H1 (cell line): Measurements from ENCODE around the gene GNAQ. TPM values are rescaled to one million over a fixed set of nuclear protein-coding genes. Genes with fewer than 3 reads are reported as not detected.

Experiments
- CTCF ChIA-PET: fragments of 300-600 bp; sonication (Branson Sonifier 250); formaldehyde crosslinking; loops from one replicate; lab custom pipeline; 2021; ENCODE audit not compliant: partially characterized antibody; lab: Charles Lee
- POLR2A ChIA-PET: fragments of 300-600 bp; sonication (Branson Sonifier 250); formaldehyde crosslinking; loops from one replicate; lab custom pipeline; 2021; ENCODE audit warnings: inconsistent platforms; ENCODE audit not compliant: partially characterized antibody; lab: Charles Lee
- DNase-seq, 2 experiments: peaks; one replicate each; pipeline versions ENCODE4 v3.0.0 to v3.0.0-alpha.2; 2010 to 2022; ENCODE audit warnings: low spot score in 2 of 2, low read depth in 1 of 2, mixed read lengths in 1 of 2
- FAIRE-seq: peaks from 2 replicates; lab custom pipeline; 2011; peaks lifted over from hg19 to GRCh38; lab: Jason Lieb, UNC
- H2AFZ ChIP-seq: 2 replicates; pipeline ENCODE4 v1.8.1; 2012; ENCODE audit warnings: low read length, inconsistent platforms
- H2AK5ac ChIP-seq: 2 replicates; pipeline ENCODE4 v1.6.1; 2013; ENCODE audit warnings: low read depth, low read length
- H2BK120ac ChIP-seq: replicated peaks from 2 replicates; pipeline ENCODE3; 2013; ENCODE audit warnings: low read depth, low read length, inconsistent platforms
- H2BK12ac ChIP-seq: 2 replicates; pipeline ENCODE4 v1.6.1; 2013; ENCODE audit warnings: low read depth, low read length
- H2BK15ac ChIP-seq: 2 replicates; pipeline ENCODE4 v1.6.1; 2013; ENCODE audit warnings: low read length
- H2BK20ac ChIP-seq: 2 replicates; pipeline ENCODE4 v1.6.1; 2013; ENCODE audit warnings: low read length
- H2BK5ac ChIP-seq: 2 replicates; pipeline ENCODE4 v1.6.1; 2013; ENCODE audit warnings: low read depth, low read length
- H3K14ac ChIP-seq: 2 replicates; pipeline ENCODE4 v1.6.1; 2013; ENCODE audit warnings: inconsistent platforms; ENCODE audit not compliant: insufficient read length
- H3K18ac ChIP-seq: 2 replicates; pipeline ENCODE4 v1.6.1; 2013; ENCODE audit warnings: low read length; ENCODE audit errors: extremely low read depth
- H3K23ac ChIP-seq: 2 replicates; pipeline ENCODE4 v1.6.1; 2013; ENCODE audit warnings: inconsistent platforms; ENCODE audit not compliant: insufficient read length
- H3K23me2 ChIP-seq: 2 replicates; pipeline ENCODE4 v1.6.1; 2013; ENCODE audit warnings: low read depth, low read length
- H3K27ac ChIP-seq: 2 replicates; pipeline ENCODE4 v1.6.1; 2011; ENCODE audit warnings: low read depth, low read length, inconsistent platforms
- H3K27me3 ChIP-seq, 4 experiments: replicated peaks in 1 of 4; 1 replicate in 1 of 4; 2 replicates in 3 of 4; pipeline versions ENCODE4 v1.6.1 to v1.8.1; 2011 to 2013; ENCODE audit warnings: low read length in 3 of 4, mild to moderate bottlenecking in 3 of 4, inconsistent platforms in 2 of 4, mixed read lengths in 2 of 4, moderate library complexity in 1 of 4; ENCODE audit not compliant: control insufficient read depth in 3 of 4, insufficient read depth in 3 of 4; ENCODE audit errors: extremely low read depth in 1 of 4
- H3K36me3 ChIP-seq, 4 experiments: 2 replicates each; pipeline versions ENCODE4 v1.6.1 to v1.8.1; 2011 to 2013; ENCODE audit warnings: mild to moderate bottlenecking in 4 of 4, low read length in 3 of 4, moderate library complexity in 2 of 4, control low read depth in 1 of 4, inconsistent platforms in 1 of 4; ENCODE audit not compliant: insufficient read depth in 4 of 4, control insufficient read depth in 2 of 4
- H3K4ac ChIP-seq: replicated peaks from 2 replicates; pipeline ENCODE3; 2013; ENCODE audit warnings: low read length, low read depth, mixed read lengths, inconsistent platforms; ENCODE audit not compliant: insufficient read length
- H3K4me1 ChIP-seq, 4 experiments: replicated peaks in 1 of 4; 1 replicate in 1 of 4; 2 replicates in 3 of 4; pipeline versions ENCODE4 v1.6.1 to v1.8.1; 2011 to 2013; ENCODE audit warnings: low read length in 3 of 4, inconsistent platforms in 2 of 4, mixed read lengths in 1 of 4; ENCODE audit not compliant: insufficient read depth in 4 of 4, control insufficient read depth in 3 of 4
- H3K4me2 ChIP-seq, 2 experiments: 2 replicates each; pipeline versions ENCODE4 v1.6.1 to v1.8.1; 2011 to 2013; ENCODE audit warnings: low read depth in 2 of 2, low read length in 2 of 2, control low read depth in 1 of 2, inconsistent platforms in 1 of 2, mild to moderate bottlenecking in 1 of 2; ENCODE audit not compliant: insufficient read depth in 1 of 2
- H3K4me3 ChIP-seq, 4 experiments: fragments of 200-600, 300-600 bp in 1 of 4; sonication (generic), shearing (Covaris generic), sonication (Bioruptor Twin) in 1 of 4; 2 replicates each; pipeline versions ENCODE4 v1.5.1 to v1.8.1; 2011 to 2016; ENCODE audit warnings: low read length in 4 of 4, low read depth in 3 of 4, control low read depth in 2 of 4, inconsistent platforms in 2 of 4, mild to moderate bottlenecking in 2 of 4, mixed read lengths in 1 of 4, moderate library complexity in 1 of 4; ENCODE audit not compliant: insufficient read depth in 2 of 4; ENCODE audit errors: extremely low read depth in 1 of 4
- H3K56ac ChIP-seq: replicated peaks from 2 replicates; pipeline ENCODE3; 2013; ENCODE audit warnings: low read depth, mild to moderate bottlenecking, mixed read lengths, low read length, inconsistent platforms; ENCODE audit not compliant: insufficient read length
- H3K79me1 ChIP-seq: 2 replicates; pipeline ENCODE4 v1.6.1; 2013; ENCODE audit warnings: low read depth, low read length, control low read depth
- H3K79me2 ChIP-seq, 2 experiments: 2 replicates each; pipeline versions ENCODE4 v1.6.1 to v1.8.1; 2012 to 2013; ENCODE audit warnings: low read length in 2 of 2, mild to moderate bottlenecking in 2 of 2, inconsistent platforms in 1 of 2; ENCODE audit not compliant: insufficient read depth in 2 of 2, control insufficient read depth in 1 of 2
- H3K9ac ChIP-seq, 4 experiments: replicated peaks in 1 of 4; 1 replicate in 1 of 4; 2 replicates in 3 of 4; pipeline versions ENCODE4 v1.6.1 to v1.8.1; 2011 to 2013; ENCODE audit warnings: low read depth in 3 of 4, low read length in 3 of 4, control low read depth in 2 of 4, mild to moderate bottlenecking in 2 of 4, moderate library complexity in 2 of 4, inconsistent platforms in 1 of 4; ENCODE audit errors: extremely low read depth in 1 of 4
- H3K9me3 ChIP-seq, 2 experiments: 2 replicates each; pipeline versions ENCODE4 v1.6.1 to v1.8.1; 2012 to 2013; ENCODE audit warnings: mild to moderate bottlenecking in 2 of 2, moderate library complexity in 2 of 2, control low read depth in 1 of 2, inconsistent platforms in 1 of 2, low read depth in 1 of 2, low read length in 1 of 2, mixed read lengths in 1 of 2; ENCODE audit not compliant: insufficient read depth in 2 of 2
- H4K20me1 ChIP-seq, 2 experiments: replicated peaks in 1 of 2; 2 replicates each; pipeline versions ENCODE3 to v1.8.1; 2011 to 2013; ENCODE audit warnings: inconsistent platforms in 2 of 2, low read length in 2 of 2, mild to moderate bottlenecking in 1 of 2; ENCODE audit not compliant: insufficient read depth in 2 of 2, control insufficient read depth in 1 of 2
- H4K5ac ChIP-seq: 2 replicates; pipeline ENCODE4 v1.6.1; 2013; ENCODE audit warnings: low read length, low read depth, mixed read lengths, inconsistent platforms; ENCODE audit not compliant: insufficient read length
- H4K8ac ChIP-seq: 2 replicates; pipeline ENCODE4 v1.8.0; 2013; ENCODE audit warnings: mild to moderate bottlenecking, moderate library complexity, low read length, inconsistent platforms; ENCODE audit not compliant: insufficient read depth; ENCODE audit errors: extremely low read depth
- H4K91ac ChIP-seq: replicated peaks from 2 replicates; pipeline ENCODE3; 2013; ENCODE audit warnings: low read length, mixed read lengths, inconsistent platforms; ENCODE audit not compliant: insufficient read length
- ASH2L ChIP-seq: fragments of 200-600, 300-600 bp; sonication (generic); IDR thresholded peaks from one replicate; pipeline ENCODE4 v1.7.1; 2017; ENCODE audit warnings: low read length
- EZH2 ChIP-seq: fragments of 200-600 bp; sonication (generic); IDR thresholded peaks from 2 replicates; pipeline ENCODE4 v1.7.1; 2012; ENCODE audit warnings: low read depth, mild to moderate bottlenecking, moderate library complexity, low read length, inconsistent platforms; ENCODE audit not compliant: severe bottlenecking
- GTF2F1 ChIP-seq: IDR thresholded peaks from 2 replicates; pipeline ENCODE4 v1.6.1; 2012; ENCODE audit warnings: low read depth, low read length, improper control_type of control experiment, borderline replicate concordance
- RAD21 ChIP-seq, 2 experiments: IDR thresholded peaks in 1 of 2; conservative IDR thresholded peaks in 1 of 2; 2 replicates each; pipeline ENCODE4 v1.6.1; 2011; ENCODE audit warnings: low read depth in 2 of 2, low read length in 2 of 2, improper control_type of control experiment in 1 of 2, inconsistent platforms in 1 of 2, mild to moderate bottlenecking in 1 of 2, moderate library complexity in 1 of 2
- RFX5 ChIP-seq: IDR thresholded peaks from 2 replicates; pipeline ENCODE4 v1.6.1; 2011; ENCODE audit warnings: low read depth, low read length, improper control_type of control experiment, borderline replicate concordance
- SP4 ChIP-seq: IDR thresholded peaks from 2 replicates; pipeline ENCODE4 v1.6.1; 2012; ENCODE audit warnings: low read length, inconsistent platforms
- TAF7 ChIP-seq: optimal IDR thresholded peaks from 2 replicates; pipeline ENCODE3; 2011; ENCODE audit warnings: low read depth, mild to moderate bottlenecking, inconsistent platforms, low read length, moderate library complexity, borderline replicate concordance
- WGBS, 2 experiments: shearing (Covaris generic) in 1 of 2; methylation state at CpG; one replicate each; pipeline versions ENCODE4 v1.1.6 to v1.1.7; 2013 to 2015; ENCODE audit warnings: low lambda C conversion rate in 2 of 2, mixed read lengths in 2 of 2, inconsistent platforms in 1 of 2, low coverage in 1 of 2, missing lambda C conversion rate in 1 of 2; ENCODE audit not compliant: insufficient replicate concordance in 2 of 2, insufficient coverage in 1 of 2, insufficient read length in 1 of 2; ENCODE audit errors: extremely low coverage in 1 of 2, missing lambda C conversion rate in 1 of 2; 5-methylcytosine and 5-hydroxymethylcytosine counted together
- polyA plus RNA-seq, 7 experiments: library from polyadenylated mRNA; depleted of rRNA in 3 of 7; stranded (reverse) in 5 of 7; unstranded in 2 of 7; fragments of >200 nt in 5 of 7; fragments of 200-250 nt in 2 of 7; gene quantifications; 1 replicate in 5 of 7; 2 replicates in 1 of 7; 4 replicates in 1 of 7; pipeline versions ENCODE4 v1.2.1 to v1.2.3, GENCODE V29; 2011 to 2013; ENCODE audit warnings: missing spikeins in 2 of 7, mixed read lengths in 2 of 7
- total RNA-seq: library from RNA; stranded (reverse); fragmentation: NEBNext Ultra II Directional; extraction: Animal tissue kit (Norgen Biotek cat#: 25700); gene quantifications from 2 replicates; pipeline ENCODE4 v1.2.1, GENCODE V29; 2021

The GNAQ gene
- total and polyA plus RNA-seq, 2 of the 8 experiments (the other 6 are each of a cell fraction or from before 2014, with no cell fraction given), result 22.8 to 63.8 TPM

- H3K27me3 ChIP-seq, result no peaks in the 10 kb centered on the region
- no peak overlapping the region for H3K14ac ChIP-seq
- H4K20me1 ChIP-seq, result peaks cover 0 to 1% of the 10 kb centered on the region in 2 experiments
- H2BK15ac ChIP-seq, result no peak overlapping the region
- no peak overlapping the region for H4K91ac ChIP-seq
- no peak overlapping the region for H4K8ac ChIP-seq
- no peak overlapping the region for H2BK120ac ChIP-seq
- 100% methylated on average over 2 of the region's 2 CpGs; no CpG with 5 or more reads in 1 of the 2 experiments for WGBS, 2 experiments
- TF ChIP-seq RAD21 (IDR thresholded peaks at IDR 0.05 in 1 of 2, conservative IDR thresholded peaks at IDR 0.05 in 1 of 2; ENCODE audit: low read depth in 2 of 2, low read length in 2 of 2), result no peak
- TF ChIP-seq ASH2L, result no peak
- no peak for TF ChIP-seq EZH2
- TF ChIP-seq TAF7, result no peak
- no peak for TF ChIP-seq SP4
- TF ChIP-seq GTF2F1, result no peak
- no peak for TF ChIP-seq RFX5
- peaks cover 0 to 3% (median under 1%) of the 10 kb centered on the region in 4 experiments; a peak in 2 of 7 replicates for H3K4me1 ChIP-seq
- peaks cover under 1% of the 10 kb centered on the region; the same call in 1 of the 2 replicates for H3K79me1 ChIP-seq
- H3K4ac ChIP-seq, result no peak overlapping the region
- H3K9ac ChIP-seq, result no peak overlapping the region
- H2BK12ac ChIP-seq, result no peak overlapping the region
- H3K9me3 ChIP-seq, result no peaks in the 10 kb centered on the region
- H3K36me3 ChIP-seq, result no peaks in the 10 kb centered on the region
- H3K79me2 ChIP-seq, result peaks cover 5 to 43% of the 10 kb centered on the region in 2 experiments; a peak in 3 of 4 replicates
- H3K56ac ChIP-seq, result no peak overlapping the region
- H4K5ac ChIP-seq, result no peak overlapping the region
- no peak overlapping the region for H2AFZ ChIP-seq
- H2AK5ac ChIP-seq, result no peak overlapping the region
- H3K23me2 ChIP-seq, result no peaks in the 10 kb centered on the region; the same call in 1 of the 2 replicates
- H2BK5ac ChIP-seq, result no peak overlapping the region
- H3K18ac ChIP-seq, result no peak overlapping the region
- CTCF ChIA-PET, result interaction anchor here (0.5 to 0.8 kb wide), 2 partner anchors 16 to 23 kb away, joined by 3 read pairs; no protein-coding TSS in a partner anchor
- H3K23ac ChIP-seq, result no peak overlapping the region
- H3K4me3 ChIP-seq, result no peak overlapping the region
- no peak for FAIRE-seq
- H3K27ac ChIP-seq, result no peak overlapping the region
- no peak overlapping the region for H2BK20ac ChIP-seq
- no peak for DNase-seq
- POLR2A ChIA-PET, result no interaction called here
- no peak overlapping the region for H3K4me2 ChIP-seq
Observed at GRCh38 chr9:77939149-77939668, 92.4 kb downstream of the GNAQ start.
